SKM-1 (cell line): Measurements from ENCODE around the gene RBM22.

Experiments
- DNase-seq: peaks from one replicate; lab custom pipeline; 2025; ENCODE audit not compliant: unreplicated experiment; lab: John Stamatoyannopoulos, UW

RBM22 gene

DNA sequence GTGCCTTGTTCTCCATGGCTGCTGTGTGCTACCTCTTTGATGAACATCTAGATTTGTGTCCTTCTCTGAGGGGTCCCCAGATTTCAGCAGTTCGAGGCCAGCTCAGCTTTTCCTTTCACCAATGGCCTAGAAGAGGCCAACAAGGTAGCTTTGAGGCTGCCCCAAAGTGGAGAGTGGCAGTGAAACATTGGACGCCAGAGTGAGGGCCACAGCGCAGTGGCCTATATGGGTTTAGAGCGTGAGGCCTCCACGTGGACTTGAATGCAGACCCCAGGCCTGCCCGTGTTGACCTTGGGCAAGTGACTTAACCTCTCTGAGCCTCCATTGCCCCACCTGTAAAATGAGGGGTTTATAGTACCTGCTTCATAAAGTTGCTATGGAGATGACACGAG, 28.0 kb downstream of the RBM22 start:
- no peak for DNase-seq

DNA sequence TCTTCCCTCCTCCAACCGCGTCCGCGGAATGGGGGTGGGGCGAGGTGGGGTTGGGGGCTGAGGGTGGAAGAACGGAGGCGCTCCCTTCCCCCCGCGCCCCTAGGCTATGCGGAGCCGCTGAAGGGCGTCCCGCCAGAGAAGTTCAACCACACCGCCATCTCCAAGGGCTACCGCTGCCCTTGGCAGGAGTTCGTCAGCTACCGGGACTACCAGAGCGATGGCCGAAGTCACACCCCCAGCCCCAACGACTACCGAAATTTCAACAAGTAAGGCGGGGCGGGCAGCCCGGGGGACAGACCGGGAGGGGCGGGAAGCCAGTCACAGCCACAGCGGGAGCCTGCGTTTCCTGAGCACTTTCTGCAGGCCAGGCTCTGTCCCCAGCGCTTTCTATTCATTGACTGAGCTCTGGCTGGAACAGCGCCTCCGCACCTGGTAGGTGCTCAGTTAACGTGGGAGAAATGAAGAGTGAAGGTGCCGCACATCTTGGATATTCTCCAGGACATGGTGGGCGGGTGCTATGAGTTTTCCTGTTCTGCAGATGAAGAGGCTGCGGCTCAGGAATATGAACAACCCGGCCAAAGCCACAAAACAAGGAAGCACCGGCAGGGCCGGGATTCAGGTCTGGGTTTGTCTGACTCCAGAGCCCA, 28.5 kb downstream of the RBM22 start:
- peak; percentile 16 for DNase-seq

DNA sequence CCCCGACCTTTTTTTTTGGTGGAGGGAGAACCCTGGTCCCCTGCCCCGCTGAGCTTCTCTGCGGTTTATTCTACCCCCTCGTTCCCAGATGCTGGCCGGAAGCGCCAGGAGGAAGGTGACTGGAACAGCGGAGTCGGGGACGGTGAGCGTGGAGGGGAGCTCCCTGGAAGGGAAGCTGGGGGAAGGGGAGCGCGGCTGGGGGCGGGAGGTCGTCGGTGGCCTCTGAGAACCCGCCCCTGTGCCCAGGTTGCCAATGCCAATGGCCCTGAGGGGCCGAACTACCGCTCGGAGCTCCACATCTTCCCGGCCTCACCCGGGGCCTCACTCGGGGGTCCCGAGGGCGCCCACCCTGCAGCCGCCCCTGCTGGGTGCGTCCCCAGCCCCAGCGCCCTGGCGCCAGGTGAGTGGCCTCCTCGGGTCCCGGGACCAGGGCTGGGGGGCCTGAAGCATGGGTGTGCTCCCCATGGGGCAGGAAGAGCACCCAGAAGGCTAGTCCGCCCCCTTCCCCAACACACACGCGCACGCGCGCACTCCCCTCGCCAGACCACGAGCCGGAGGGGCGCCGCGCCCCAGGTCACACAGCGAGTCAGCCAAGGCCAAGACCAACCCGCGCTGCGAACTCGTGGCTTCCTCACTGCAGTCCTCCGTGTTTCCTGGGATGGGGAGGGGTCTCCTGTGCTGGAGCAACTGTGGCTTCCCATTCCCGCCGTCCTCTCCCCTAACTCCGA, 29.2 kb downstream of the RBM22 start:
- DNase-seq: no peak

DNA sequence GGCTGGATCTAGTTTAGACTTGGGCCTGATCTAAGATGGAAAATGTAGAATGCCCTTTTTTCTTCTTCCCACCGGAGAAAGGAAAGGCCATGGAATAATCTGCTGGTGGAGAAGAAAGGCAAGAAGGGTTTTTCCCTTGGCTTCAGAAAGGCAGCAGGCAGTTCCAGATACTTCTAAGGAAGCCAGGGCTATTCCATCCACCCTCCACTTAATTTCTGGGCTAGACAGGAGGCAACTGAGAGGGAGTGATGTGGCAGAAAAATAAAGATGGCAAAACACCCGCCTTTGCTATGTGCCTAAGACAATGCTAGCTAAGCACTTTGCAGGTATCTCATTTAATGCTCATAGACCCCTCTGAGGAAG, 29.9 kb downstream of the RBM22 start:
- no peak for DNase-seq

DNA sequence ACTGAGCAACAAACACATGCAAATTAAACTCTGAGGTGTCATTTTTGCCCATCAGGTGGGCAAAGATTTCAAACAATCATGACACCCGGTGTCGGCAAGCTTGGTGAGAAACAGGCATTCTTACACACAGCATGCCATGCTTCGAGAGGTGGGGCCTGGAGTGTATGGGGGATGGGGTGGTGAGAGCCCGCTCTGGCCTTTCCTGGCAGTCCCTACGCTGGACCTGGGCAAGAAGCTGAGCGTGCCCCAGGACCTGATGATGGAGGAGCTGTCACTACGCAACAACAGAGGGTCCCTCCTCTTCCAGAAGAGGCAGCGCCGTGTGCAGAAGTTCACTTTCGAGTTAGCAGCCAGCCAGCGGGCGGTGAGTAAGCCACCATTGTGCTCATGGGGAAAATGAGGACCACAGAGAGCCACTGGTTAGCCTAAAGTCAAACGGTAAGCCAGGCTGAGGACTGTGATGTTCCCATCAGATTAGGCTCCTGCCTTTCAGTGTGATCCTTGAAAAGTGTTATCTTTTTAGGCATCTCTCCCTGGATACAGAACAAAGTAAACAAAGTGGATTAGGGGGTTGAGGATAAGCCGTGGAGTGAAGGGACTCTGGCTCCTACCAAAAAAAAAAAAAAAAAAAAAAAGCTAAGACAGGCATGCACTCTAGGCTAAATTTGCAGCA, 30.5 kb downstream of the RBM22 start:
- no peak for DNase-seq

DNA sequence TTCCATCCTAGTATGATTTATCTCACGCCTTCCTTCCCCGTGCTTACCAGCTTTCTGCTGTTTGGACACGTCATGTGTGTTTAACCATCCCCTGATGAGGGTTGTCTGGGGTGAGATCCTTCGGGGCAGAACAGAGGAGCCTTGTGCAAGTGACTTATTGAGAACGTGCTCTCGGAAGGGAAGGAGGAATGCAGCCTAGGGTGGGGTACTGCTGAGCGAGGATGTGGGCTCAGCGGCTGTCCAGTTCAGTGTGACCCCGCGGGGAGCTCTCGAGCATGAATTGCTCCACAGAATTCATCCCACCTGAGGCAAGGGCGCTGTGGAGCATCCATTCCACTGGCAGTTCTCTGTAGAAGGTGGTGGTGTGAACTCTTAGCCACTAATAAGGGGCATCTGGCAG, 35.8 kb downstream of the RBM22 start:
- DNase-seq: no peak

DNA sequence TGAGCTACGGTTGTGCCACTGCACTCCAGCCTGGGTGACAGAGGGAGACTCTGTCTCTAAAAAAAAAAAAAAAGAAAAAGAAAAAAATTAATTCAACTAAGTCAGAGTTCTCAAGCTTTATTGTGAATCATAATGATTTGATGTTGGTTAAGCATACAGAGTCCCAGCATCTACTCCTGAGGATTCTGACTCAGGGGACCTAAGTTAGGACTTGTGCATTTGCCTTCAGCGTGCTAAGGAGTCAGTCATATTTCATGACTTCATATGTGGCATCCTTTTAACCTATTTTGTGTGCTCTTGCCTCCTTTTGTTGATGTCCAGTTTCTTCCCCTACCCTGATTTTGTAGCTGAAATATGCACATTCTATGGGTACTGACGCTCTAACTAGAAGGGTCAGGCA, 36.9 kb downstream of the RBM22 start:
- DNase-seq: no peak

DNA sequence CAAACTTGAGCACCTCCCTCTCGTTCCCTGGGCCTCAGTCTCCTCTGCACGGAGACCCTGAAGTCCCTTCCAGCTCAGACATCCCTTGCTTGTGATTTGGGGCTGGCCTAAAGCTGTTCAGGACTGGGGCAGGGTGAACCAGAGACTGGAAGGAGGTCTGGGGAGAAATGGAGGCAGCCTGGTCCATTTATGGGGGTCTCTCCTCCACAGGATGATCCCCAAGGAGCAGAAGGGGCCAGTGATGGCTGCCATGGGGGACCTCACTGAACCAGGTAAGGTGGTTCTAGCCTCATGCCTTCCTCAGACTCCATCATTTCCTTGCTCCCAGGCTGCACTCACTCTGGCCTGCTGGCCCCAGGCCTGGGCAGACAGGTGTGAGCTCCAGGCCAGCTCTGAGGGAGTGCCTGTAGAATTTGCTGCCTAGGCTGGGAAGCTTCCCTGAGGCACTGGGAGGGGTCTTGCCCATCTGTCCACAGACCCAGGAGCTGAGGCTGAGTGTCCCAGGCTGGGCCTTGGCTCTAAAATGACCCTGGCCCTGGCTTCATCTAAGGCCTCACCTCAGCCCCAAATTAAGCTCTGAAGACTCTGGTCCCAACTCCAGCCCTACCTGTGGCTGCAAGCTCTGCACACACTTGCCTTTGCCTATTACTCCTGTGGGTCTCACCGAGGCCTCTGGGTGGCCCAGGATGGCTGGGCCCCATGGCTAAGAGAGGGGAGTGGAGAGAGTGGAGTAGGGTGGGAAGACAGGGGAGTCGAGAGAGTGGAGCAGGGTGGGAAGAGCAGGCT, 37.9 kb downstream of the RBM22 start:
- DNase-seq: no peak

DNA sequence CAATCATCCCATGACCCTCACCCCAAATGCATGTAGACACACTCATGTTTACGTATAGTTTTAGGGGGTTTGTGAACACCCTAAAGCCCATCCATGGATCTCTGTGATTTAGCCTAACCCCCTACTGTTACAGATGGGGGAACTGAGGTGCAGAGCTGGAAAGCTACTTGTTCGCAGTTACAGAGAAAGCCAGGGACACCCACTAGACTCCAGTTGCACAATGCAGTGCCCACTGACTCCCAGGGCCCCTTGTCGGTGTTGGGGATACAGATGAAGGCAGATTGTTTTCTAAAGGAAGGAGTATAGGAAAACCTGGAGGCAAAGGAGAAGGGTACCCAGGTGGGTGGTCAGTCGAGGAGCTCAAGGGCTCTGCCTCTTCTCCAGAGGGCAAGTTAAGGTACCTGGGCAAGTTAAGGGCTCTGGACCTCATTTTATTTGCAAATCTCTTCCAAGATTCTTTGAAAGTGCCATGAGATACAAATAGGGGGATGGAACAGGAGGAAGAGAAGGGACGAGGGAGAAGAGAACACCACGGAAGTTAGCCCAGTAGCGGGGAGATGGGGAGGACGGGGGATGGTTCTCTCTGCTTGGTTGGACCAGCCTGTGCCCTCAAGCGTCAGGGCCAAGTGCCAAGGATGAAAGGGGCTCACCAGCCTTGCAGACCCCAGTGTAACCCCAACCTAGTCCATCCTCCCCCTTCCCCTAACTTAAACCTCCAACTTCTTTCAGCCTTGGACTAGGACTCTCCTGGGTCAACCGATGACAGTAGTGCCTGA, 38.9 kb downstream of the RBM22 start:
- no peak for DNase-seq

DNA sequence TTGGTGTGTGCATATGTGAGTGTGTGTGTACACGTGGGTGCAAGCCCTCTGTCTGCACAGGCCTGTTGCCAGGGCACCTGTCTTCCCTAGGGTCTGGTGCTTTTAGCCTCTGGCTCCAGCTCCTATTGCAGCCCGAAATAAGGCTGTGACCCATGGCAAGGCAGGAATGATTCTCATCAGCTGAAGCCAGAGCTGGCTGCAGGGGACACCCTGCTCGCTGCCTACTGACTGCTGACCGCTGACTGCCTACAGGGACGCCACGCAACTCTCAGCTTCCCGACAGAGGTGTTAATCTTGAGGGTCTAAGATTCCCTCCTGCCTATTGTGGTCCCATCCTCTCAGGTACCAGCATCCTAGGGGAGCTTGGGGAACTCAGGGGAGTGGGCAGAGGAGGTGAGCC, 39.8 kb downstream of the RBM22 start, which contains the start of gene MYOZ3:
Gene MYOZ3, plus strand, starts transcription at position 166 of the 400 bp plus-strand sequence. CDS start 1,691 bp downstream, outside the sequence.
- no peak for DNase-seq

DNA sequence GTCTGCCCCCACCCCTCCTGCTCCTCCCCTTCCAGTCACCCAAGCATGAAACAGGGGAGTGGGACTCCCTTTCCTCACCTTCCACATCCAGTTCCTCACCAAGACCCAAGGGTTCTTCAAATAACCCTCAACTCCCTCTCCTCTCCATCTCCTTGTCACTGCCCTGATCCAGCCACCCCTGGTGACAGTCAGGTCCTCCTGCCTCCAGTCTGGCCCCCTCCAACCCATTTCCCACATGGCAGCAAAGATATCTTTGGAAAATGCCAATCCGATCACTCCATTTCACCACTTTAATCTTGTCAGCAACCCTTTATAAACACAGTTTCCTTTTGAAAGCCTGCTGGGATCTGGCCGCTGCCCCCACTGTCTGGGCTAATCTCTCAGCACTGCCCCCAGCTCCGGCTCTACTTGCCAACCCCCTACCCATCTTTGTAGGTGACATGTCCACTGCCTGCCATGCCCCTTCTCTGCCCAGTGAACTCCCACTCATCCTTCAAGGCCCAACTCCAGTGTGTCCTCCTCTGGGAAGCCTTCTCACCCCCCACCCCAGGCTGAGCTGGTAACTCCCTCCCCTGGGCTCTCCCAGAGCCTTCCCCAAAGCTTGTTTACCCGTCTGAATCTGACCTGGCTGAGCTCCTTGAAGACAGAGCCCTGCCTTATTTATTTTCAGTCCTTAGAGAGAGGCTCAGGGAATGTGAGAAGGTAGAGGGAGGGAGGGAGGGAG, 40.6 kb downstream of the RBM22 start:
- no peak for DNase-seq

DNA sequence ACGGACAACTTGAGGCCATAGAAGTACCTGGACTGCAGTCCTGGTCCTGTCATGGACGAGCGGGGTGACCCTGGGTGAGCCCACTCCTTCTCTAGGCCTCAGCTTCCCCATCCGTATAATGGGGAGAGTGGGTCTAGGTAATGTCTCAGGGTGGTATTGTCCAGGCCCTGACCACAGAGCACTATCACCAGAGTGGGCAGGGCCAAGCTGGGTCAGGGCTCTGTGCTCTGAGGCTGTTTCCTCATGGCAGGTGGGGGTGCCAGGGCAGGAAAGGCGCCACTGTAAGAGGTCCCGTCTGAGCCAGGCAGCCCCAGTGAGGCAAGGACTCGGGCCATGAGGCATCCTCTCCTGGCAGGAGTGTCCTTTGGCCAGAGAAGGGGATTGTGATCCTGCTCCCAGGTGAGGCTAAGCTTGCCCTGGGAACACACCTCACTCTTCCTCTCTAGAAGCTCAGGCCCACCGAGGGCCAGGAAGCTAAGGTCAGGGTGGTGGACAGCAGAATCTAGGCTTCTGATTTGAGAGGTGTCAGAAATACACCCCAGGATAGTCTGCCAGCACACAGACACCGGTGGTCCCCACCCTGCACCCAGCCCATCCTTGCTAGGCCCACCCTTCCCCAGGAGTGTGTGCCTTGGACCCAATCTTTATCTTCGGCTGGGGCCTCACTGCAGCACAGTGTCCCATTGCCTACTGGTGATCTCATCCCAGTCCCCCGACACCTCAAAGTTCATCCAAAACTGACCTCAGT, 41.3 kb downstream of the RBM22 start:
- DNase-seq: no peak

DNA sequence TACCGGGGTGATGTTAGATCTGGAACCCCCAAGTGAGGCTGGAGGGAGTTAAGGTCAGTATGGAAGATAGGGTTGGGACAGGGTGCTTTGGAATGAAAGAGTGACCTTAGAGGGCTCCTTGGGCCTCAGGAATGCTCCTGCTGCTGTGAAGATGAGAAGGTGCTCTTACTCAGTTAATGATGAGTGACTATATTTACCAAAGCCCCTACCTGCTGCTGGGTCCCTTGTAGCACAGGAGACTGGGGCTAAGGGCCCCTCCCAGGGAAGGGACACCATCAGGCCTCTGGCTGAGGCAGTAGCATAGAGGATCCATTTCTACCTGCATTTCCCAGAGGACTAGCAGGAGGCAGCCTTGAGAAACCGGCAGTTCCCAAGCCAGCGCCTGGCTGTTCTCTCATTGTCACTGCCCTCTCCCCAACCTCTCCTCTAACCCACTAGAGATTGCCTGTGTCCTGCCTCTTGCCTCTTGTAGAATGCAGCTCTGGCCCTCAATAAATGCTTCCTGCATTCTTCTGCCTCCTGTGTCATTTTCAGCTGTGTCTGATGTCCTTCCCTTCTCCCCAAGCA, 42.1 kb downstream of the RBM22 start:
- DNase-seq: no peak

DNA sequence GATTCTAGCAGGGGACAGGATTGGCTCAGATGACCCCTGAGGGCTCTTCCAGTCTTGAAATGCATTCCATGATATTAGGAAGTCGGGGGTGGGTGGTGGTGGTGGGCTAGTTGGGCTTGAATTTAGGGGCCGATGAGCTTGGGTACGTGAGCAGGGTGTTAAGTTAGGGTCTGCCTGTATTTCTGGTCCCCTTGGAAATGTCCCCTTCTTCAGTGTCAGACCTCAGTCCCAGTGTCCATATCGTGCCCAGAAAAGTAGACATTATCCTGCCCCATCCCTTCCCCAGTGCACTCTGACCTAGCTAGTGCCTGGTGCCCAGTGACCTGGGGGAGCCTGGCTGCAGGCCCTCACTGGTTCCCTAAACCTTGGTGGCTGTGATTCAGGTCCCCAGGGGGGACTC, 42.7 kb downstream of the RBM22 start:
- no peak for DNase-seq

DNA sequence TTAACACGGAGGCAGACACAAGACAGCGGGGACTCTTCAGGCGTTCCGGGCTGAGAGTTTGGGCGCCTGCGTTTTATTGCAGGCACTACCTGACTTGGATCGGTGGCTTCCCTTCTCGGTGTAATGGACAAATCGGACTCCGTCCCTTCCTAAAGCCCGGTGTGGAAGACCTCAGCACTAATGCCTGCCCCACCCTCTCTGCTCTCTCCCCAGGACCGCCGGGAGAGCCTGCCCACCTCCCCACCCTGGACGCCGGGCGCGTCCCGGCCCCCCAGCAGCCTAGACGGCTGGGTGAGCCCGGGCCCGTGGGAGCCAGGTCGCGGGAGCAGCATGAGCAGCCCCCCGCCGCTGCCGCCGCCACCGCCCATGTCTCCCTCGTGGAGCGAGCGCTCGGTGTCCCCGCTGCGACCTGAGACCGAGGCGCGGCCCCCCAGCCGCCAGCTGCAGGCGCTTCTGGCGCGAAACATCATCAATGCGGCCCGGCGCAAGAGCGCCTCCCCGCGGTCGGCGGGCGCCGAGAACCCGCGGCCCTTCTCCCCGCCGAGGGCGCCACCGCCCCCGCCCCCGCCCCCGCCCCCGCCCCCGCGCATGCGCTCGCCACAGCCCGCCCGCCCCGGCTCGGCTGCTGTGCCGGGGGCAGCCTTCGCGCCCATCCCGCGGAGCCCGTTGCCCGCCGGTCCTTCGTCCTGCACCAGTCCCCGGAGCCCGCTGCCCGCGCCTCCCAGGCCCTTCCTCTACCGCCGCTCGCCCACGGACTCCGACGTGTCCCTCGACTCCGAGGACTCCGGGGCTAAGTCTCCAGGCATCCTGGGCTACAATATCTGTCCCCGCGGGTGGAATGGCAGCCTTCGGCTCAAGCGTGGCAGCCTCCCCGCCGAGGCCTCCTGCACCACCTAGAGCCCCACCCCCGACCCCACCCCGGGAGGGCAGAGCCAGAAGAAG, 44.4 kb downstream of the RBM22 start:
- peak; percentile 41 for DNase-seq

DNA sequence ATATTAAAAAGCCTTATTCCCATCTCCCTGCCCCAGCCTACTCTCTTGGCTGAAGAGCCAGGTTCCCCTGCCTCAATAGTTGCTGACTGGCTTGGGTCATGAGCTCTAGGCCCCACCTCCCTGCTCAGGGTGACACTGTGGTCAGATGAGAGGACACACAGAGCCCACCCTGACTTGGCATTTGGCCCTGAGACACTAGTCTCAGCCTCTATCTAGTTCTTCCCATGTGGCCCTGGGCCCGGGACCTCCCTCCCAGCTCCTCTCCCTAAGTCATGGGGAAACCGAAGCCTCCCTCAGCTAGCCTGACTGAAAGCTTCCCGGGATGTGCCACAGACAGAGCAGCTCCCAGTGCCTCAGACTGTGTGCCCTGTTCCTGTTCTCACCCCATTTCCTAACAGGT, 45.6 kb downstream of the RBM22 start:
- no peak for DNase-seq

DNA sequence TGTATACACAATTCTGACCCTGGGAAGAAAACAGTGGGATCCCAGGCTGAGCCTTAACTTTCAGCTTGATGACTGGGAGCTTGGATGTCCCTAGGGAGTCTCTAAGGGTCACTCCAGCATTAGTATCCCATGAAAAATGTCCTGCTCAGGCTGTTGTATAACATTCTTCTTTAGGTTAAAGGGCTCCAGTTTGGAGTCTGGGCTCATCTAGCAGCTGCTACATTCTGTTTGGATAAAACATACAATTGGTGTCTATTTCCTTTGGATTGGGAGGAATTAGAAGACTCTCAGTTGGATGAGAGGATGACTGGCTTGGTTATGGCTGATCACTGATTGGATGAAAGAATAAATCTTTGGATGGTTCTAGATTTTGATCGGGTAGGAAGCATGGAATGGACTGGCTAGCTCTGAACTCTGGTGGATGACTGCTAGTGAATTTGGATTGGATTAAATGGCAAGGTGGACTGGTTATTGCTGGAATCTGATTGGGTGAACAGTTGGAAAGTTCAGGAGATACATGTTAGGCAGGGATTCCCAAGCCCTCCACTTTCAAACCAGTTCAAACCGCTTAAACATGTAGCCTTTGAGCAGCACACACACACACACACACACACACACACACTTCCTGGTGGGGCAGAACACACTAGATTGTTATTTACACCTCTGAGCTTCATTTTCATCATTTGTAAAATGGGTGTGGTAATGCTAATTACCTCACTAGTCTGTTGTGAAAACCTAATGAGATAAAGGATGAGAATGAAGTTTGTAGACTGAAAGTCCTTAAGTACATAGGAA, 46.9 kb downstream of the RBM22 start:
- DNase-seq: no peak
